Activated CD4-positive, alpha-beta T cell treated with anti-CD3 and anti-CD28 coated beads, Interleukin-2, amount 50 U/mL, for 48 hours (primary cell): Measurements from ENCODE around the gene RBM19.

Experiments used
- DNase-seq, 2 experiments: peaks; one replicate each; pipeline ENCODE4 v3.0.0-alpha.2; 2020

Gene RBM19

DNA sequence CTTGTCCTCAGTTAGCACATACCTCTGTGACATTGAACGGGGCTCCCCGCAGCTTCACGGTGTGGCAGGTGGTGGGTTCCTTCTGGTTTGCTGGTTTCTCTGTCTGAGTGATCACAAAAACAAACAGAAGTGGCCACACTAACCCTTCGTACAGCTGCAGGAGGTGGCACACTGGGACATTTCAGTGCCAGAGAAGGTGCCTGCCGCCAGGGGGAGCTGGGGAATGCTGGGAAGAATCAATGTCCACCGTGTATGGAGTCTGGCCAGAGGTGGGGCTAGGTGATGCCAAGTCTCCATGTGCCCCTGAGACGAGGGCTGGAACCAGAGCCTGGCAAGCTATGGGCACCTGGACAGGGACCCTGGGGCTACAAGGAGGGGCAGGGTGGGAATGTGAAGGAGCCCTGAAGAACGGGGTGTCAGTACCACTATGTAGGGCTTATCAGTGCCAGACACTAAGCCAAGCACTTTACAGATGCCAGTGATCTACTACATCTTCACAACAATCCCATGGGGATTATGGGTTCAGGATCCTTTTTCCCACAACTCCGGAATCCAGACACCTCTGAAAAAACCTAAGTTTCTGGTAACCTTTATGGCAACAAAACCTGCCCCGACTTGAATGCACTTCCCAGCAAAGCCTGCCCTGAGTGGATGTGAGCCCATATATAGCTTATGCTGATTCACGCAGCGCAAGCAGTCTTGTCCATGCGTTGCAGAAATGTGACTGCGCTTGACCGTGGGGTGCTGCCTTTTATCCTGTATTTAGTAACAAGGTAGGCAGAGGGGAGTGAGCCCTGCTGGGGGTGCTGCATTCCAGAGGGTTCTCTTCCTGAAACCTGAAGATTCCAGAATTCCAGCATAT is 10.8 kb downstream of the RBM19 start:
- DNase-seq, result no peak

DNA sequence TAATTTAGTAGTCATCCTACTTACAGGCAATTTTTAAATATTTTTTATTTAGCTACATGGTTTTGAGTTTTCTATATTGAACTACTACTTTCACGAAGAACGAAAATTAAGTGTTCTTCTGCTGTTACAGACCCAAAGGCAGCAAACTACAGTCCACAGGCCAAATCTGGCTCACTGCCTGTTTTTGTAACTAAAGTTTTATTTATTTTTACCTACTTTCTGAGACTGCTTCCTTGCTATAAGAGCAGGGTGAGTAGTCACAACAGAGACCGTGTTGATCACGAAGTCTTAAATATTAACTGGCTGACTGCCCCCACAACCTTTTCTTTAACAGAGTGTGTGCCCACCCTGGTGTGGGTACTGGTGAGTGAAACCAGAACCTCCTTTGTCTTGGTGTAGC is 11.6 kb downstream of the RBM19 start:
- no peak for DNase-seq

DNA sequence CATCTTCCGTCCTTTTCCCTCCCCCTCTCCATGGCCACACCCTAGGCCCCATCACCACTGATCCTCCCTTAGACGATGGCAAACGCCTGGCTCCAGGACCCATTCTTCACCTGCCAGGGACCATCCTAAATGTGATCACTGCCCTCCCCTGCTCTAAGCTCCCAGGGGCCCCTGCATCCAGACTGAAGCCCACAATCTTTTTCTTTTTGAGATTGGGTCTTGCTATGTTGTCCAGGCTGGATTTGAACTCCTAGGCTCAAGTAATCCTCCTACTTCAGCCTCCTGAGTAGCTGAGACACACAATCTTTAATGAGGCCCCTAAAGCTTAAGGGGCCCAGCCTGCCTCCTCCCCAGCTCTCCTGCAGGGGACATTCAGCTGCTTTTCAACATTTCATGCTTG is 15.3 kb downstream of the RBM19 start:
- DNase-seq, result no peak

DNA sequence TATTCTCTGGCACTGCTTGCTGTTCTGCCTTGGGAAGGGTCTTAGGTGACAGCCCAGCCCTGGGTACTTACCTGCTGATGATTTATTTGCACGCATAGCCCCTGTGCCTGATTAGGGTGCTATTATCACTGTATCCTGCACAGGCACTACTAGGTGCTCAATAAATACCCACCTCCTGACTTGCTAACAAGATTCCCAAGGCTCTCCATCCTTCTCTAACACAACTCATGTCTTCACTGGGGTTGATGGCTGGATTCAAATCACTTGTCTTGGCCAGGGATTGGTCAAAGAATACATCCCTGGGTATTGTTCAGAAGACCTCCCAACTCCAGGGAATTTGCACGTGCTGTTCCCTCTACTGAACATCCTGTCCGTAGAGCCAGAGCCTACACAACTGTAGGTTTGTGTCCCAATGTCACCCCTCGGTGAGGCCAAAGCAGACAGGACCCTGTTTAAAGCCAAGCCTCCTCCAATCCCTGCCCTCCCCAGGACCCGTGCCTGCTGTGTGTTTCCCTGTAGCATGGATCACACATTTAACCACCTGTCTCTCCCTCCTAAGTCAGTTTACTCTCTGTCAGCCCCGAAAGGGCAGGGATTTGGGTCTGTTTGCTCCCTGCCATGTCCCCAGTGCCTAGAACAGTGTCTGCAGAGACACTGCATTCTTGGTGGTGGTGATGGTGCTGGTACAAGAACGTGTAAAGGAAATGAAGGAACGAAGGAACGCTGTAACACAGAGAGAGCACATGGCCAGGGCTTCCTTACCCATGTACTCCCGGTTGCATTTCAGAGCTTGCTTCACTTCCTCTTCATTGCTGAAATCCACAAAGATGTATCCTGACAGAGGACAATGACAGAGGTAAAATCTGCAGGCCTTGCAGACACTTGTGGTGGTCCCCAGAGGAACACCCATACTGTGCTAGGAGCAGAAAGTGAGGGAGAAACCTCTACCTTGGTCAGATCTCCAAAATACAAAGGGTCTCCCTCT is 16.5 kb downstream of the RBM19 start:
- no peak for DNase-seq

DNA sequence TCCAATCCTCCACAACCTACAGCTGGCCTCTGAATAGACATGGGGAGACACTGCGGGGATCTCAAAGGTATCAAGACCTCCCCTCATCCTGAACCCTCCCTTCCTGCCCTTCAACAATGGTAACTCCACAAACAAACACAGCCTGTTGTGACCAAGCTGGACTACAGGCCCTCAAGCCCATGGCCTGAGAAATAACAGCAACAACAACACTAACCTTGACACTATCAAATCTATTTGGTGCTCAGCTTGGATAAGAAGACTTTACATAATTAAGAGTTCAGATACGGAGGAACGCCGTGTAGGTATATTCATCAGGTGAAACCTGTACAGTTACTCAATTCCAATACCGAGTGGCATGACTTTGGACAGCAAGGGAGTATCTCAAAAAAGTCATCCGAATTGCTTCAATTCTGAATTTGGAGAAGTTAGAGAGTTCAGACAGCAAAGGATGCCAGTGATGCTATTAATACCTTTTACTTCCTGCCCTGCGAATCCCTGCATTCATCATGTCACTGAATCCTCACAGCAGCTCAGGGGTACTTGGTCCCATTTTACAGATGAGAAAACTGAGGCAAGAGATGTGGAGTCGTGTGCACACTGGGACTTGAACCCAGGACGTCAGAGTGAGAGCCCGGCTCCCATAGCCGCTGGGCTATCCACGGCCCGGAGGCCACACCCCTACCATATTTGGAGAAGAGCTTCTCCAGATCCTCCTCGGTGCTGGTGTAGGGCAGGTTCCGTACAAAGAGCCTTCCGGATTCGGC is 17.8 kb downstream of the RBM19 start:
- no peak for DNase-seq

DNA sequence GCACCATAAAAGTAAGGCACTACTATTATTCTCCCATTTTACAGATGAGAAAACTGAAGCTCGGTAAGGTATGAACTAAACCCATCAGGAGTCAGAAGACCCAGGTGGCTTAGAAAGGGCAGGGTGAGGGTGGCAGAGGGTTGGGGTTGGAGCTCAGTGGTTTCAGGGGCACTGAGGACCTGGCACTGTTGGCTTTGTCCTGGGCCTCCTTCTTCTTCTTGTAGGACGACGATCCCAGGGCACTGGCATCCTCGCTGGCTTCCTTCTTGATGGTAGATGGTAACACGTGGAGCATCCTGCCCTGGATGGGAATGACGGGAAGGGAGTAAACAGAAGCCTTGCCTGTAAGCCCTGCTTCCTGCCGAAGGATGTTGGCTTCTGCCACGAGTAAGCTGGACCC is 19.9 kb downstream of the RBM19 start:
- DNase-seq, result no peak

DNA sequence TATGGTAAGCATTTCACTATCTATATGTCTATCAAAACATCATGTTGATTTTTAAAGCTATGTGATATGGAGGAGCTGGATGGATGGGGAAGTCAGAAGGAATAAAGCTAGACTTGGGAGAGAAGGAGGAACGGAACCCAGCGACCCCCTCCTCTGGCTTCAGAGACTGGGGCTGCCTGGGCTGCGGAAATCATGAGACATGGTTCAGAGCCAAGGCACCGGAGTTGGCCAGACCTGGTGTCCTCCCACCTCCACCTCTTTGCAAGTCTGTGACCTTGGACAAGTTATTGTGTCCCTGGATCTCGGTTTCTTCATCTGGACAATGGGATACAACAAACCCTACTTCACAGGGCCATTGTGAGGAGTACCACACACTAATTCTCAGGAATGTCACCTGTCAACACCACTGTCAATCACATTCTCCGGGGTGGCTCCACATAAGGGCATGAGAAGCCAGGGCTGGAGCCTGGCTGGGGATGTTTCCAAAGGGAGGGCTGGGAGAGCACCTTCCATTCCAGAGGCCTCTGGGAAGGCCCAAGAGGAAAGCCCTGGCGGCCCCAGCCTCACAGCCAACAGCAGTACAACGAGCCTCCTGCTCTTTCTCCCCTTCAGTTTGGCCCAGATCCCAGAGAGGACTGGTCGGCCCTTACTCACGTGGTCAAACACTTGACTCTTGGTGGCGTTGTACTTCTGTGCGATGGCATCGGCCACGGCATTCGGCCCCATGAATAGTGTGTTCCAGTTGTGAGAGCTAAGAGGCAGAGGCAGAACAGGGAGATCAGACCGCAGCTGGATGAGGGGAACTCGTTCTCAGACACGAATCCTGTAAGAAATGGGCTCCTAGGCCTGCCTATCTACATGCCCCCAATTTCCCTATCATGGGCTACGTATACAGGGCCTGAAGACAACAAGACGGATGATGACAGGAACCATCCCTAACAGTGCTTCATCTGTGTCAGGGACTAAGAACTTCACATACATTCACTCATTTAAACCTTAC is 20.7 kb downstream of the RBM19 start:
- no peak for DNase-seq

DNA sequence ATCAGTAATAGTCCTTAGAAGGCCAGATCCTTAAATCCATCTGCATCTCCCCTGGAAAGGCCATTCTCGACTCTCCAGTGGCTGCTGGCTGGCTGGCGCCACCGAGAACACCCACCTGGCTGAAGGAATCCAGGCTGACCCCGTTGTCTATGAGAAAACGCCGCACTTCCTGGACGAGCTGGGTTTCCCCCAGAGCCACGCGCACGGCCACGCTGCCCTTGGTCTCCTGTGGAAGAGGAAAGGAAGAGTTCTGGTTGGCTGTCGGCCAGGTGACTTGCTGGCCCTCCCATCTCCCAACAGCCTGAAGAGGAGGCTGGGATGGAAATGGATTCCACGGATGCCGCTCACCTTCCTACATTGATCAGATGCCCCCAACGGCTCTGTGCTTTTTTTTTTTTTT is 23.9 kb downstream of the RBM19 start:
- no peak for DNase-seq

DNA sequence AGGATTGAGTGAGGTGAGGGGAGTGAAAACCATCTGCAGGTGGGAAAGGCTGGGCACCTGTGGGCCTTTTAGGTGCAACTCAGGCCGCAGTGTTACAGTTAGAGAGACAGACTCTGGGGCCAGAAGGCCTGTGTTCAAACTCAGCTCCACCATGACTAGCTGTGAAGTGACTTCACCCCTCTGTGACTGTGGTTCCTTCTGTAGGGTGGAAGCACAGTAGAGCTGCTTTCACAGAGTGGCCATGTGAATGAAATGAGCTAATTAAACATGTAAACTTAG is 25.0 kb downstream of the RBM19 start:
- no peak for DNase-seq

DNA sequence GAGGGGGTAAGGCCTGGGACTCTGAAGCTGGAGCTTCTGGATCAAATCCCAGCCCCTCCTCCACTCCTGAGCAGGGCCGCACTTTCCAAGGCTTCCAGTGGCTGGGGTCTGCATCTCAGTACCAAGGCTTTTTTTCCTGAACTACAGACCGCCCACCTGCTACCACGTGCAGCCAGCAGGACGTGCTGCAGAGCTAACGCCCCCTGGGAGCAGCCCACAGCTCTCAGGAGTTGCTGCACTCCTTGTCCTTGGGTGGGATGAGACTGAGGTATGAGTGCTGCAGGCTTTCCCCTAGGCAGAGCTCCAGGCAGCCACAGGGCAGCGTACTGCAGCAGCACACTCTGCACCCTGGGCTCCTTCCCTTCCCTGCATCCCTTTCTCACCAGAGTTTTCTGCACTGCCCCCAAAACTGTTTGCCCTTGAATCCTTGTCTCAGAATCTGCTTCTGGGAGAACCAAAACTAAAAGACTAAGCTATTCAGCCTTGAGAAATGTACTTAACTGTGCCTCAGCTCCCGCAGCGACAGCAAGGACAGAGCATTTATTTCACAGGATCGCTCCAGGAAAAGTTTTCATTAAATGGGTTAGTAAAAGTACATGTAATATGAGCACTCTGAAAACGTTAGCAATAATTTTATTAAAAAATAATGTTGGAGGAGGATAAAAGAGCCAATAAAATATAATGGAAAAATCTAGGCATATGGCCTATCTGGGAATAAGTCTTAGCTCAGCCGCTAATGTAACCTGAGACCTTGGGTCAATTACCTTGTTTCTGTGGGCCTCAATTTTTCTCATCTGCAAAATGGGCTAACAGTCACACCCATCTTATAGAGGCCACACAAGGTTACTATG is 25.5 kb downstream of the RBM19 start:
- no peak for DNase-seq

DNA sequence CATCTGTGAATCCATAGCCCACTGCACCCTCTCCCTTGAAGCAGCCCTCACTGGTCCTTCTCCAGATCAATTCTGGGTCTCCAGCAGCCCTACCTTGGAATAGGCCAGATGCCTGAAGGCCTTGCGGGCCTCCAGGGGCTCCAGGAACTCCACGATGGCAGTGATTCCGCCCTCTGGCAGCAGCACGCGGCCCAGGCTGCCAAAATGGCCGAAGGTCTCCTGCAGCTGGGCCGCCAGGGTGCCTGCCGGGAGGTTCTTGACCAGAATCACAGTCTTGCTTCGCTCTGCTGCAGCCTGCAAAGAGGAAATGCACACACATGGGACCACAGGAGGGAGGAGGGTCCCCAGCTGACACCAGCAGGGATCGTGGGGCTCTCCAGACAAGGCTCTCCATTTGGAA is 26.3 kb downstream of the RBM19 start:
- DNase-seq, result no peak

DNA sequence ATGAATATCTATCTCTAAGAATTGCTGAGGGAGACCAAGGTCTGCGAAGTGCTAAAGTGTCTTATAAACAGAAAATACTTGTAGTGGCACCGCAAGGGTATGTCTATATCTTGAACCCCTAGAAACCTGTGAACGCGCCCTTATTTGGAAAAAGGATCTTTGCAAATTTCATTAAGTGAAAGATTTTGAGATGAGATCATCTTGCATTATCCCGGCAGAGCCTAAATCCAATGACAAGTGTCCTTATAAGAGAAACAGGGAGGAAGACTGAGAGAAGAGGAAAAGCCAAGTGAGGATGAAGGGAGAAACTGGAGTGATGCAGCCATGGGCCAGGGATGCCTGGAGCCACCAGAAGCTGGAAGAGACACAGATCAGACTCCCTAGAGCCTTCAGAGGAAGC is 27.7 kb downstream of the RBM19 start:
- no peak for DNase-seq

DNA sequence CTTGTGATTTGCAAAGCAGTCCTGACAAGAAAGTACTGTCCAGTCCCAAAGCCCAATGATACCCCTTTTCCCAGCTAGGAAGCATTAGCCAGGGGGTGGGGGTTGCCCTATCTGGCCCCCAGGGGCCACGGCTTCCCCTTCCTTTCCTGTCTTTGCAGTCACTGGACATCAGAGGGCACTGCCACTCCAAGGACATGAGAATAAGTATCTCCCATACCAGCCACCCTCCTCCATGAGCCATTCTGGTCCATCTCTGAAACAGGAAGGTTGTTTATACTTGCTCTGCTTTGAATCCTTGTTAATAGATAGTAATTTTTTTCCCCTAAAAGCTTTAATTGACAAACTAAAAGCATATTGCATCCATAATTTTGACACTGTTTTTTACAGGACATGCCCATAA is 29.7 kb downstream of the RBM19 start:
- no peak for DNase-seq

DNA sequence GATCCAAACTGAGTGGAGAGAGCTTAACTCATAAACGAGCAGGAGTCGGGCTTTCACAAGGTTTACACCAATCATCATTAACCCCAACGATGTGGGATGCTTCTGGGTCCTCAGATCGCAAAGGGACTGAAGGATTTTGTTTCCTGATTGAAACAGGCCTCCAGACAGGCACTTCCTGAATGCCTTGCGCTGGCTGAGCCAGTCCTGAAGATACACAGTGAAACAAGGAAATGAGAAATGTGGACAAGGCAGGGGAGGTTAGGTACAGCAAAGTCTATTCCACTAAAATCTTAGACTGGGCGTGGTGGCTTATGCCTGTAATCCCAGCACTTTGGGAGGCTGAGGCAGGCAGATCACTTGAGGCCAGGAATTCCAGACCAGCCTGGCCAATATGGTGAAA is 30.7 kb downstream of the RBM19 start:
- no peak for DNase-seq

DNA sequence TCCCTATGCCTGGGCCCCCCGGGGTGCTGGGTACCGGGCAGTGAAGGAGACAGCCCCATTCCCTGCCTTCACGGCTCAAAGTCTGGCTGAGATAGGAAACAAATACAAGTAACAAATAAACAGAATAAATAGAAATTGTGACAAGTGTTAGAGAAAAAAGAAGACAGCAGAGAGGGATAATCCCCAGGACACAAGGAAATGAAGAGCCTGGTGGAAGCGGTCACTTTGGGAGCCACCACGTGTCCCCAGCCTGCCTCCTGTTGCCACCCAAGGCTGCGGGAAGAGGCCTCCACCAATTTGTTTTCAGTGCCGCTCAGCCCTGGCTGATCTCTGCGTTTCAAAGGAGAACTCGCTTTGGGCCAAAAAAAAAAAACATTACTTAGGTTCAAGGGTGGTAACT is 31.2 kb downstream of the RBM19 start:
- no peak for DNase-seq

DNA sequence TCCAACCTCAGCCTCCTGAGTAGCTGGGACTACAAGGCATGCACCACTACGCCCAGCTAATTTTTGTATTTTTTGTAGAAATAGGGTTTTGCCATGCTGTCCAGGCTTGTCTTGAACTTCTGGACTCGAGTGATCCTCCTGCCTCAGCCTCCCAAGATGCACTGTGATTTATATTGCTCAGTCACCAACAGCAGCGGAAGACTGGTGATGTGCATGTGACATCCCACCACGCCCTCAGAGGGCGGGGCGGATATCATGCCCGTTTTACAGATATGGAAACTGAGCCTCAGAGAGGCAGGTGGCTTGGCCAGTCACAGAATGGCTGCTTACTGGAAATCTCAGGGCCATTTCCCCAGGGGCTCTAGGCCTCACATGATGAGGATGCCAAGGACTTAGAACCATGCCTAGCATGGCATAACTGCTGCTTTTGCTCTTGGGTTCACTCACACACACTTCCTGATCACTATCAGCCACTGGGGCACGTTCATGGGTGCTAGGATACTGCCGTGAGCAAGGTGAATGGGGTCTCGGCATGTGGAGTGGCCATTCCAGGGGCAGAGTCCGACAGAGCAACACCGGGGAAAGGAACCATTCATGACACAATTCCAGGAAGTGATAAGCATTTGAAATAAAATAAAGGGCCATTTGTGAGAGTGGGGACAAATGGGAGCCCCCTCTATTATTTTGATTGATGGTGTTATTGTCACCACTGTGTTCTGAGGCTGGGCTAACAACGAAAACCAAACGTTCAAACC is 31.9 kb downstream of the RBM19 start:
- no peak for DNase-seq

DNA sequence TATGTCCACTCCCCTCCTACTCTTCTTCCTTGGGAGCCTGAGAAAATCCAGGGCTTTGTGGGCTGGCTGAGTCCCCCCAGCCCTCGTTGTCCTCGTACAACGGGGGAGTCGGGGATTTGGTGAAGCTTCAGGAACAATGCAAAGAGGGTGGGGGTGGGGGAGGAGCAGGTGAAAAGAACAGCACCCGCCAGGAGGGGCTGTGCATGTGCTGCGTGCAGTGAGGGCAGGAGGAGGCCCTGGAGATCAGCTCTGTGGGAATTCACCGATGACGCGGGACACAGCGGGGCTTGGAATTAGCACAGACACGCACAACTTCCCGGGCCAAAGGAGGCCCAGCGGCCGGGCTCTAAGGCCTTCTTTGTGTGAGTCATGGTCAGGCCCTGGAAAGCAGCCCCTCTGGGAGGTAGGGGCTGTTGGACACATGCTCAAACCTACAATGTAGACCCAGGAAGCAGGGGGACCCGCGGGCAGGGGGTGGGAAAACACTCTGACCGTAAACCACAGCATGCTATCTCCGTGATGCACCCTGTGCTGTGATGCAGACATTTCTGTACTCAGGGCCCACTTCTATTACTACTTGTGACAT is 32.8 kb downstream of the RBM19 start:
- DNase-seq, result no peak

DNA sequence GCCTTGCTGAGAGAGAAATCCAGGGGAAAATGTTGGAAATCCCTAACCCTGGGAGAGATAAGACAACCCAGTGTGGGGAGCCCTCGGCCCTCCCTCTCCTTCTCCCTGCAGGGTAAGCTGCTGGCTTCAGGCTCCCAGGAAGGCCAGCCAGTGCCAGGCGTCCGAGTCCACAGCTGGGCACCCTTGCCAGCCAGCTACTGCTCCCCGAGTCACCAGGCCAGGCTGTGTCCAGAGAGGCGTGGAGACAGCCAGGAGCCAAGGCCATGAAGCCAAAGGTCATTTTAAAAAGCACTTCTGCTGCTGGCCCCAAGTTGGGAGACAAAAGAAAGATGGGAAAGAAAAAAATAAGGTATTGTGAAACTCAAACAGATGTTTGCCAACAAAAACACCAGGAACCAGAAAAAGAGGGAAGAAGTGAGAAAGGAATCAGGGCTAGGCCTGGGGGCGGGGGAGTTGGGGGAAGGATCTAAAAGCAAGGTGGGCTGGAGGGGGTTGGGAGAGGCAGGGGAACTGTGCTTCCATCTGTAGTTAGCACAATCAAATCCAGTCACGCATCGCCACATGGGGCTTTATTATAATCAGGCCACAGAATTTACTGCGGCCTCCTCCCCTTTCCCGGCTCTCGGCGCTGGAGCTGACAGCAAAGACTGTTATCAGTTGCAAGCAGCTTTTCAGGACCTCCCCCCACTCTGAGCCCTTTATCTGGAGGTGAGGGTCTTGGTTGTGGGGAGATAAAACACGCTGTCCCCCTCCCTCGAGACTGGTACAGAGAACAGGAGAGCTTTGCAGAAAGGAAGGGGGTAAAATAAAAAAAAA is 33.5 kb downstream of the RBM19 start:
- no peak for DNase-seq

DNA sequence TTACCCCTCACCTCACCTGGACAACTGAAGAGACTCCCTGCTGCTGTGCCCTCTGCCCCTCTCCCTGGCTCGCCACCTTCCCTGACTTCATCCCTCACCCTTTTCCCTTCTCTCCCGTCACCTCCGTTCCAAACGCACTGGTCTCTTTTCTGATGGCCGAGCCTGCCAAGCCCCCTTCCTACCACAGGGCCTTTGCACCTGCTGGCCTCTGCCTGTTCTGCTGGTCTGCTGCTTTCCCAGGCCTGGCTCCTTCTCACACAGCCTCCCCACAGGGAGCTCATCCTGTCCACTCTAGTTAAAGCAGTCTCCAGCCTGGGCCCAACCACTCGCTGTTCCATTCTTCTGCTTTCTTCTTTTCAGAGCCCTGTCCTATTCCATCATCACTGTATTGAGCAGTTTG is 34.6 kb downstream of the RBM19 start:
- DNase-seq, result no peak
